ENCODE data around the gene KPNA1.
A peak's percentile ranks its signal among the peaks of the same experiment; 100 is the strongest.

The KPNA1 gene
- long read RNA-seq, donor 1, full-length matches to known transcripts: 5 of 5 reads
- long read RNA-seq, donor 1, partial matches to known transcripts: 0 of 5 reads
- long read RNA-seq, donor 1, other reads (novel, unspliced or antisense): 0 of 5 reads
- long read RNA-seq, donor 2, full-length matches to known transcripts: 2 of 2 reads
- long read RNA-seq, donor 2, partial matches to known transcripts: 0 of 2 reads
- long read RNA-seq, donor 2, other reads (novel, unspliced or antisense): 0 of 2 reads
- long read RNA-seq, donor 3, full-length matches to known transcripts: 2 of 2 reads
- long read RNA-seq, donor 3, partial matches to known transcripts: 0 of 2 reads
- long read RNA-seq, donor 3, other reads (novel, unspliced or antisense): 0 of 2 reads
- long read RNA-seq, donor 4, full-length matches to known transcripts: 7 of 7 reads
- long read RNA-seq, donor 4, partial matches to known transcripts: 0 of 7 reads
- long read RNA-seq, donor 4, other reads (novel, unspliced or antisense): 0 of 7 reads
- long read RNA-seq, donor 5, full-length matches to known transcripts: 5 of 10 reads
- long read RNA-seq, donor 5, partial matches to known transcripts: 0 of 10 reads
- long read RNA-seq, donor 5, other reads (novel, unspliced or antisense): 5 of 10 reads
- long read RNA-seq, donor 6, full-length matches to known transcripts: 7 of 7 reads
- long read RNA-seq, donor 6, partial matches to known transcripts: 0 of 7 reads
- long read RNA-seq, donor 6, other reads (novel, unspliced or antisense): 0 of 7 reads
- long read RNA-seq, donor 7, full-length matches to known transcripts: 5 of 10 reads
- long read RNA-seq, donor 7, partial matches to known transcripts: 5 of 10 reads
- long read RNA-seq, donor 7, other reads (novel, unspliced or antisense): 0 of 10 reads
- long read RNA-seq, donor 8, full-length matches to known transcripts: 5 of 10 reads
- long read RNA-seq, donor 8, partial matches to known transcripts: 5 of 10 reads
- long read RNA-seq, donor 8, other reads (novel, unspliced or antisense): 0 of 10 reads

DNA sequence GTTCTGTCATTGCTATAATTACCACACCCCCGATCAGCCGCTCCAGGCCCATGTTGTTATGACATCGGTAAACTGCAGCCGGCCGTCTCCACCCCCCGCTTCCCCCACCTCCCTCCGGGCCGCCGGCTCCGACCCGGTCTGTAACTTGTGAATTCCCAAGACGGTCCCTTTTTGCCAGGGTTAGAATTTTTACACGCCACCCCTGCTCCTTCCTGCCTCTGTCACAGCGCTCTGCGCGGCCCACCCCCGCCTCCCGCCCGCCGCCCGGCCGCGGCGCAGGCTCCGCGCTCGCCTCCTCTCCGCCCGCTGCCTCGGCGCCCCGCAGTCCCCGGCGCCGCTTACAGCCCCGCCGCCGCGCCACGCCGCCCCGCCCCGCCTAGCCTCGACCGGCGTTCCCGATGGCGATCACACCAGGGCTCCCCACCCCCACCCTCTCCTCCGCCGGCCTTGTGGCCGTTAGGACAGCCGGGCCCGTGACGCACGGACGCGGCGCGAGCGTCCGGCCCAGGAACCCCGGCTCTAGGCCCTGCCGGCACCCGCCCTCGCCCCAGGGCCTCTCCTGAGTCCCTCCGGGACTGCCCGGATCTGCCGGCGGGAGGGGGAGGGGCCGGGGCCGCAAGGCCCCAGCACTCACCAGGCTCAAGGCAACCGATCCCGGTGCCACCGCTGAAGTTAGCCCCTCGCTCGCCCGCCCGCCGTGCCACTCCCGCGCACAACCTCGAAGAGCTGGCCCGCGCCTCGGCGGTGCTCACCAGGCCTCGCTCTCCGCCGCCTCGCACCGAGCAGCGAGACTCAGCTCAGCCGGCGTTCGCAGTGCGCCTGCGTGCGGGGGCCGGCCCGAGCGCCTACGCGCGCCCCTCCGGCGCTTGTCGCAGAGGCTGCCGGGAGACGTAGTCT lies at the start of gene KPNA1:
TSS of gene KPNA1 (minus strand) at position 817 of the 897 bp plus-strand sequence. CDS start 18,374 bp downstream, outside the sequence.
- DNase-seq: peak; percentile 98

DNA sequence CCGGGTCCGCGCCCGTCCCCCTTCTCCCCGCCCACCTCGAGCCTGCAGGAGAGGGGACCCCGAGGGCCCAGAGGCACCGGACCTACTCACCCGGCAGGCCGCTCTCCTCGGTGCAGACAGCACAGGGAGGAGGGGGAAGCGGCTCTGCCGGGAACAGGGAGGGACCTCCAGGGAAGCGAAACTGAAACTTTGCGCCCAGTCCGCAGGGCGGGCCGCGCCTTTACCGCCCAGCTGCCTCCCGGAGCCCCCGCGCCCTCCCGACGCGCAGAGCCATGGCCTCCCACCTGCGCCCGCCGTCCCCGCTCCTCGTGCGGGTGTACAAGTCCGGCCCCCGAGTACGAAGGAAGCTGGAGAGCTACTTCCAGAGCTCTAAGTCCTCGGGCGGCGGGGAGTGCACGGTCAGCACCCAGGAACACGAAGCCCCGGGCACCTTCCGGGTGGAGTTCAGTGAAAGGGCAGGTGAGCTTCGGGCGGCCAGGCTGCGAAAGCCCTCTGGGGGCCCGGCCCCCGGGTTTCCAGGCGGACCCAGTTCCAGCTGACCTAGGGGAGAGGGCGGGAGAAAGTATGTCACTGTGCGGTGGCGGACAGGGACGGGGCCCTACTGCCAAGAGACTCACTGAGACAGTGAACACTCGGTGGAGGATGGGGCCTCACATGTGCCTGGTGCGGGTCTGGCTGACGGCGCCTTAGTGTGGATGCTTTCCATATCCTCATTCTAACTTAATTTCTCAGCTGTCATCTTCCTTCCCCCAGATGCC lies 49.6 kb upstream of the KPNA1 start, which contains the start of the genes DTX3L and PARP9:
TSS of gene DTX3L (plus strand) at position 184 of the 758 bp plus-strand sequence. CDS start at position 273, 89 bp downstream.
TSS of gene PARP9 (minus strand) at position 146 of the 758 bp plus-strand sequence. CDS start 4,680 bp downstream, outside the sequence.
- peak; percentile 93 for DNase-seq

DNA sequence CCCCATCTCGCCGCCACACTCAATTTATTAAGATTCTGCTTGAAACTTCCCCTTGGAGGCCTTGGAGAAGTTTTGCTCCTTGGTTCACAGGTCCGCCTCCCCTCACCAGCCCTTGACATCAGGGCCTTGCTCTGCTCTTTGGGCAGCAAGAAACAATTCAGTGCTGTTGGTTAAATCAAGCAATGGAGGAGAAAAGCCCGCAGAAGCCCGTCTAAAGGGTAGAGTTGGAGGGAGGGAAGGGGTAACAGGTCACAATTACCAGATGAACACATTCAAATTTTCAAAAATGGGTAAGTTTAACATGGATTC lies 48.9 kb upstream of the KPNA1 start:
- DNase-seq: peak; percentile 56

DNA sequence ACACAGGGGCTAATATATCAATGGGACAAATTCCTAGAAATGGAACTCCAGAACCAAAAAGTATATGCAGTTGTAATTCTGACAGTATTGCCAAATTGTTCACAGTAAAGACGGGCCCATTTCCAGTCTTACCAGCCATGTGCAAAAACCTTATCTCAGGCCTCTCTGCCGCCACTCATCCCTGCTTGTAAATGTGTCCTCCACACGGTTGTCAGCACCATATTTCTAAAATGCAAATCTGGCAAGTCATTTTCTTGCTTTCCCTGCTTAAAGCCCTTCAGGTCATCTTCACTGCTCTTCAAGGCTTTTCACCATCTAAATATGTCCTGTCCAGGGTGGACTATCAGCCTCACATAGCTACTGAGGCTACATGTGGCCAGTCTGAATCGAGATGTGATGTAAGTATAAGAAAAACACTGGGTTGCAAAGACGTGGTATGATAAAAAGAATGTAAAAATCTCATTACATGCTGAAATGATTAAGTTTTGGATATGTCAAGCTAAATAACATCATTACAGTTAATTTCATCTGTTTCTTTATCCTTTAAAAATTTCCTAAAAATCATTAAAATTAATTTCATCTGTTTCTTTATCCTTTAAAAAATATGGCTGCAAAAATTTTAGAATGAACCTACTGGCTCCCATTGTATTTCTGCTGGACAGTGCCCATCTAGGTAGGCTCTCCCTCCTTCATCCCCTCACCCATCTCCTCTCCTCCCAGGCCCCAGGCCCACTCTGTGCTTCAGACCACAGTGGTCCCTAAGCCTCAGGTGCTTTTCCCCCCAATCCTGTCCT lies 48.4 kb upstream of the KPNA1 start:
- DNase-seq: no peak

DNA sequence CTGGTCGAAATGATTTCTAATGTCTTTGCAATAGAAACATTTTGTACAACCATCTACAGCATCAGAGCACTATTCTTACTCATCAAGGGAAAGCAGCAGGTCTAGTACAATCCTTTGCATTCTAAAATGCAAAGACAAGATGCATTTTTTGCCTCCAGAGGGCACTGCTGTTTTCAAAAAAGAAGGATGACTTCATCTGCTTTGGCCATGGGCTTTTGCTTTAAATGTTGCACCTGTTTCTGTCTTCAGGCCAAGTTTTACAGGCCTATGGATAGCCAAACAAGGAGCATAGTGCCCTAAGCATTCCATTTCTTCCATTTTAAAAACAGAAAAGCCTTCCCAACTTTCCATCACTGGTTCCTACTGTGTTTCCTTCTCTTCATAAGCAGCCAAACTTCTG lies 45.9 kb upstream of the KPNA1 start:
- peak; percentile 21 for DNase-seq

DNA sequence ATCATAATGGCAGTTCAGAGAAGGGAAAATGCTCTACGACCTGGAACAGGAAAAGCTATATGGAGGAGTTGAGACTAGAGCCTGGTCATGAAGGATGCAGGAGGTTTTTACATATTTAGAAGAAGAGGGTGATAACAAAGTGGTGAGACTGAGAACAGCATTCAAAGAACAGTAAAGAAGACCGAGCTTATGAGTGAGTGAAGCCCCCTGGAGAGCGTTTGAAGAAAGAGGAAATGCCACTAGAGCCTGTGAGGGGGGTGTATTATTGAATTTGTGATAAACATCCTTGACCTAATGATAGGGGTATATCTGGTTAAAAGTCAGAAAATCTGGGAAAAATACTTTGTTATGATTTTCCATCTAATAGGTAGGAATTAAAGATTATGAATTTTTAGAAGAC lies 45.2 kb upstream of the KPNA1 start:
- no peak for DNase-seq

DNA sequence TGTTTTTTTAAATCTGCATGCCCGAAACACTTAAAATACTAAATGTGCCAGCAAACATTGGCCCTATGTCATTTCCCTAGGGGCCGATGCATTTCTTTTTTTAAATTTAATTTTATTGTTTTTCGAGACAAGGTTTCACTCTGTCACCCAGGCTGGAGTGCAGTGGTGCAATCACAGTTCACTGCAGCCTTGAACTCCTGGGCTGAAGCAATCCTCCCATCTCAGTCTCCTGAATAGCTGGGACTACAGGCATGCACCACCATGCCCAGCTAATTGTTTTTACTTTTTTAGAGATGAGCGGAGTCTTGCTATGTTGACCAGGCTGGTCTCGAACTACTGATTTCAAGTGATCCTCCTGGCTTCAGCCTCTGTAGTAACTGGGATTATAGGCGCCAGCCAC lies 43.9 kb upstream of the KPNA1 start:
- no peak for DNase-seq

DNA sequence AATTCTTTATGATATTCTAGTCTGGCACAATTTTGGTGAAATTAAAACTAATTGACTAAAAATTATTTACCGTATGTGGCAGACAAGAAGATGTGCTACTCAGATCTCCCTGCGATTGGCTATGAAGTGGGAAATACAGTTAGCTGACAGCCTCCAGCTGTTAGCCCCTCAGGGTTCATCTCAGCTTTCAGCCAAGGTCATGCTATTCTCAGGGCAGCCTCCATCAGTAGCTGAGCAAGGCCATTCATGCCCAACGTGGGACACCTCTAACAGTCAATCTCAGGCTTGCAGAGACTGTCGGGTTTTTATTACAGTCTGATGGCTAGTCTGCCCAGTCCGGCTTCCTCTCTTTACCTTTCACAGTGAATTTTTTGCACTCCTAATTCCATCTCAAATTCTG lies 42.6 kb upstream of the KPNA1 start:
- DNase-seq: no peak

DNA sequence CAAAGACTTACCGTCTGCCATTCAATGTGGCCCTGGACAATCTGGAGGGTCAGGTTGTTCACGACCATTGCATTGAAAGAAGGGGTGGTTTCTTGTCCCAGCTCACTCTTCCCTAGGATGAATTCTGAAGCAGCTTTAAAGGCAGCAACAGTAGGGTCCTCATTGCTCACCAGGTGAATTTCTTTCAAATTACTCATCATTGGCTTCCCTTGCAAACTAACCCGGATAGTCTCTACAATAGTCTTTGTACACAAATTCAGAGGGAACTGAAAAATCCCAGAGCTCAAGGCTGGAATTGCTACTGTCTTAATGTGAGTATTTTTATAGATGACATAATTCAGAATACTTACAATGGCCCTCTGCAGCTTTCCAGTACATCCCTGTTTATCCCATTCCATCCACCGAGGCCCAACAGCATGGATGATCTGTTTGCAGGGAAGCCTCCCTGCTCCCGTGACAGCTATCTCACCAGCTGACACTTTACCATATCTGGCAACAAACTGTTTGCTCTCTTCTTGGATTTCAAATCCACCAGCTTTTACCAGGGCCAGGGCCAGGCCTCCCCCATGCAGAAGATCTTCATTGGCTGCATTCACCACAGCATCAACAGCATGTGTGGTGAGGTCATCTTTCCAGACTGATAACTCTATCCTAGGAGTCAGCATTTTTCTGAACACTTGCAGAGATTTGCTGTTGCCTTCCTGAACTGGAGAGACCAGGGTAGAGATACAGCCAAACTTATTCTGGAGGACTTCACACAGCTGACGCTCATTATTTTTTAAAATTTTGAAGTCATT lies 40.7 kb upstream of the KPNA1 start:
- no peak for DNase-seq

DNA sequence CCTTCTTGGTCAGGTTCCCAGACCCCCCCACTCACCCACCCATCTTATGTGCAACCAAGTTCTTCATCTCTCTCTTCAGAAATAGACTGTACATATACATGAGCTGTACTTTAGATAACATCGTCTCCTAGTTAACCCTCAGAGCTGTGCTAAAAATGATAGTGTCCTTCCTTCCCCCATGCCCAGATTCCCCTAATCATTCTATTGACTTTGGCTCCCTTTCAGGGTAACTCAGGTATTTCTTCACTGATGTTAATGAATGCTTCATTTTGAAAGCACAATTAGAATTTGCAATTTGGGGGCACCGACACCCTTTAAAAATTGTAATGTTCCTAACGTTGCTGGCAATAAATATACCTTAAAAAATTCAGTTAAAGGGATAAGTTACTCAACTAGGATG lies 38.4 kb upstream of the KPNA1 start:
- no peak for DNase-seq

DNA sequence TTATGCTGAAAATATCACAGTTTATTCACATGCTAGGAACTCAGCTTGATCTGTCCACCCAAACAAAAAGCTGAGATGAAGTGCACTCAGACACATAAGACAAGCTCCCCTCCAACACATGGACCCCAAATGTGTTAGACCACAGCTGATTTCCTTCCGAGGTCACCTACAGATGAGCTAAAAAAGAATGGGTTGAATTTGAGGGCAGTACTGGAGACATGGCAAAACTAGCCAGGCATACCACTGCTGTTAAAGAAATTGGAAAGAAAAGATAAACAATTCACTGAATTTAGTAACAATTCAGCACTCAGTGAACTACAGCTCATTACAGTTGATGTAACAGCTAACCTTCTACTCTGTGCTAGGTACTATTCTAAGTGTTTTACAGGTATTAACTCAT lies 33.9 kb upstream of the KPNA1 start:
- no peak for DNase-seq

DNA sequence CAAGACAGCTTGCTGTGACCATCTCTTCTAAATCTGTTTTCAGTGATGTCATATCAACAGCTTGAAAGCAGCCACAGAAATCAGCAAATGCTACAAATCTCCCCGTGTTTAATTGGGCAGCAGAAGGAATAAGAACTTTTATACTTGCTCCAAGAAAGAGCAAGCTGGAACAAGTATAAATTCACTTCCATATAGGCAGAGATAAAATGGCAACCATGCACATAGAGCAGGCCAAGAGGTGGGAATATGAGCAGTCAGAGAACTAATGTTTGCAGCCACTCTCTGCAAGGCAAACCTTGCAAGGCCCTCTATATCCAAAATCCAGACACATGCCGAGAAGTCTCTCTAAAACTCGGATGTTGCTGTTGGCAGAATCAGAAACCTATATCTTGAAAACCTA lies 33.3 kb upstream of the KPNA1 start:
- DNase-seq: no peak

DNA sequence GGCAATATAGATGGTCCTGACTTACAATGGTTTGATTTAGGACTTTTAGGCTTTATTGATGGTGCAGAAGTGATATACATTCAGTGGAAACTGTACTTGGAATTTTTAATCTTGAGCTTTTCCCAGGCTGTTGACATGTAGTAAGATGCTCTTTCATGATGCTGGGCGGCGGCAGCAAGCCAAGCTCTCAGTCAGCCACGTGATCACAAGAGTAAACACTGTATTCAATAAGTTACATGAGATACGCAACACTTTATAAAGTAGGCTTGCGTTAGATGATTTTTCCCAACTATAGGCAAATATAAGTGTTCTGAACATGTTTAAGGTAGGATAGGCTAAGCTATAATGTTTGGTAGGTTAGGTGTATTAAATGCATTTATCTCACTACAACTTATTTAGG lies 31.4 kb upstream of the KPNA1 start:
- no peak for DNase-seq

DNA sequence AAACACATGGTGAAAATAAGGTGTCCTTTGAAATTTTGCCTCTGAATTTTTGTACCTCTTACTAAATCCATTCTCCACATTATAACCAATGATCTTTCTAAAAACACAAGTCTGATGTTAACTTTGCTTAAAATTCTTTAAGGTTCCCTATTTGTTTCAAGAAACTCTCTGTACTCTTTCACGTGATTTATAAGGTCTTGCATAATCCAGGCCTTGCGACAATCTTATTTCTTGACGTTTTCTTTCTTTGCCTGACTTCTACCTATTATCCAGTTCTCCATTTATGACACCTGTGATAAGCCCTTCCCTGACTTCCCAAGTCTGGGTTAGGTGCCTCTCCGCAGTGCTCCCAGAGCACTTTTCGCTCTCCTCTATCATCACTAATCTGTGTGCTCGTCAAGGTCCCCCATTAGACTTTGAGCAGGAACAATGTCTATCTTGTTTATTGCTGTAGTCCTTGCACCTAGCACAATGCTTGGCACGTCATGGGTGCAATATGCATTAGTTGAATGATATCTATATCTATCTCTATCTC lies 24.3 kb upstream of the KPNA1 start:
- DNase-seq: no peak

DNA sequence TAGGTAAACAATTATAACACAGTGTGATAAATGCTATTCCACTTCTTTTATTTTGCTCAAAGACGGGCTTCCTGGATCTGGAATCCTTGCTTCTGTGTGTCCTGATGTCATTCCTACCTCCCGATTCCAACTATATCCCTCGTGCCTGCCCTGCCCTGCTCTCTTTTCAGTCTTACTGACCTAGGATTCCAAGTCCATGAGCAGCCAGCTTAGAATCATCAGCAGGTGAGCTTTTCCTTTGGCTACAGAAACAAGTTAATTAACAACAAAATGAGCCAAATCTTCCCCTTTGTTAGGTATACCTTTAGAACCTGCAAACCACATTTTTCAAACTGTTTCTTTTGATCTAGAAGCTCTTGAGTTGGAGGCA lies 21.9 kb upstream of the KPNA1 start:
- DNase-seq: no peak

DNA sequence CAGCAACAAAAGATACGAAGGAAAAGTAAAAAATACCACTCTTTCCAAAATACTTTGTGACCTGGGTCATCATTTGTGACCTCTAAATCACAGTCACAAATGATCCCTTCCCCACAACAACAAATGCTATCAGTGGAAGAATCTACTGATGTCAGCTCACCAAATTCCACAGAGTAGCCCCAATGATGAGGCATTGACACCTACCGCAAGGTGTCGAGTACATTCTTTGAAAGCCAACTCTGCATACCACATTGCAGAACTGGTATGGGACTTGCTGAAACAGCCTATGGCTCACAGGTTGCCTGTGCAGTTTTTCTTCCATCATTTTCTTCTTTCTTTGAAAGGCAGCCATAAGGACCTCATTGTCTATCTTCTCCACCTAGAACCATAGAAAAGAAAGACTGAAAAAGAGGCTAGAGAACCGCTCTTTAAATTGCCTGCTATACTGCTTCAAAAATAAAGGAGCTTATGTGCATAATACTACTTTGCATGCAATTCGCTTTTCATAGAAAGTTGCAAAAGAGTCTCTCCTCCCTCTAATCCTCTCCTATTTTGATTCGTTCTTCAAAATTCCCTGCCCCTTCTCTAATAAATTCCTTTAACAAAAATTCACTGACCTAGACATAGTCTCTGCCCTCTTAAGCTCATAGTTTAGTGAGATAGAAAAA lies 21.4 kb upstream of the KPNA1 start:
- DNase-seq: no peak

DNA sequence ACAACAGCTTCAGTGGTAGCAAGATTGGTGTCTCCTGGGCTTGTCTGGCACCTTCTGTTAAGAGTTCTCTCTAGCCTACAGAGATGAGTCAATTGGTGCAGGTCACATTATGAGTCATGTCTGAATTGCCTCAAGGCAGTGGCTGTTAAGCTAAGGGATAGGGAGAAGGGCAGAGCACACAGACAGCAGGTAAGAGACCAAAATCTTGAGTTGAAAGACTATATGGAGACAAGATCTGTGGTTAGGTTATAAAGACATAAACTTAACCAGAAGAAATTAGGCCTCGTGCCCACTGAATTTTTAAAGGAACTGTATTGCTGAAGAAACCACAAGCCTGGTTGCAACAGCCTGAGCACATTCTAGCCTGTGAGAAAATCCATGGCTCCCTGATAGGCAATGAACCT lies 19.2 kb upstream of the KPNA1 start:
- DNase-seq: no peak

DNA sequence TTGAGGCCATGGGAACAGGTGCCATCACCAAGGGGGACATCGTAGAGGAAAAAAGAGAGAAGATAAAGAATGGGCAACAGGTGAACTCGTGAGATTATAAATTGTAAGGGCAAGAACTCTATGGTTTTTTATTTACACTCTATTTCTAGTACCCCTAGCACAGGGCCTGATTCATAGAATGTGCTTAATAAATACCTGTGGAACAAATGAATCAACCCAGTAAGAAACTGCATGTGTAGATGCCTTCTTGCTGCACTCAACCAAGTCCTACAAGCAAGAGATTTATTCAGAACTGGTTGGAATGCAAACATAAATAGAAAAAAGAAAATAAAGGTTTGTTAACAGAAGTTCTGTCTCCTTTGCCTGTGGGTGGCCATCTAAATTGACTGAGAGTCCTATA lies 18.7 kb upstream of the KPNA1 start:
- DNase-seq: no peak

DNA sequence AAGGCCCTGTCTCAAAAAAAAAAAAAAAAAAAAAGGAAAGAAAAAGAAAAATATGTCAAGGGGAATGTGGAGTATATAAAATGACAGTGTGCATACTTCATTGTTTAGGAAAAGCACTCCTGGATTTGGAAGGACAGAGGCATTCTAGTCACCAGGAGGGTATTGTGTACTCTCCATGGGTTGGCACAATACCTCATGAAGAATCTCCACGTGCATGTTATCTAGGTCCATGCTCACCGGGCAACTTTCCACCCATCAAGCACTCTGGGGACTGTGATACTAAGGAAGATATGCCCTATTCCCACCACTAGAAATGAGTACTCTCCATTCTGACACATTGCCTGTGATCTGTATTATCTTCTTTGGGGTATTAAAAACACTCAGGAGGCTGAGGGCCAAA lies 15.4 kb upstream of the KPNA1 start:
- DNase-seq: no peak

All from right kidney (tissue), 9 donors.